IMR-90 (cell line): Measurements from ENCODE around the gene RABGEF1. TPM values are rescaled to one million over a fixed set of nuclear protein-coding genes. Genes with fewer than 3 reads are reported as not detected.

Source experiments
- ATAC-seq: fragments of 200-7000 bp; cut with Tn5 transposase; 2 replicates; pipeline ENCODE4 v1.9.1; 2020; ENCODE audit warnings: low read depth, mild to moderate bottlenecking, moderate library complexity
- BruUV-seq: library from RNA; stranded (reverse); fragments of 400-500 nt; replicated peaks from 2 replicates; lab custom pipeline; 2021; lab: Mats Ljungman, UMichigan
- CTCF ChIA-PET: fragments of 300-600 bp; formaldehyde crosslinking; extraction: SDS; loops from one replicate; lab custom pipeline; 2021; ENCODE audit warnings: antibody characterized with exemption; lab: Yijun Ruan, JAX
- POLR2A ChIA-PET: fragments of 300-600 bp; sonication (Branson Sonifier 250); formaldehyde crosslinking; loops from one replicate; lab custom pipeline; 2022; ENCODE audit warnings: antibody characterized with exemption; ENCODE audit not compliant: unreplicated experiment; lab: Charles Lee
- DNase-seq: peaks from one replicate; pipeline ENCODE4 v3.0.0; 2013
- H2AFZ ChIP-seq: replicated peaks from 2 replicates; pipeline ENCODE3; 2013; ENCODE audit warnings: low read length, mild to moderate bottlenecking; ENCODE audit not compliant: poor library complexity
- H2AK5ac ChIP-seq: 2 replicates; pipeline ENCODE4 v1.6.1; 2013; ENCODE audit warnings: low read depth, low read length, inconsistent platforms
- H2AK9ac ChIP-seq: replicated peaks from 2 replicates; pipeline ENCODE3; 2013; ENCODE audit warnings: mild to moderate bottlenecking, low read depth, low read length, moderate library complexity; ENCODE audit not compliant: poor library complexity
- H2BK120ac ChIP-seq: 2 replicates; pipeline ENCODE4 v1.6.1; 2013; ENCODE audit warnings: low read depth, low read length, inconsistent platforms
- H2BK15ac ChIP-seq: 3 replicates; pipeline ENCODE4 v1.6.1; 2013; ENCODE audit warnings: low read depth, low read length, inconsistent platforms
- H2BK20ac ChIP-seq: 2 replicates; pipeline ENCODE4 v1.6.1; 2013; ENCODE audit warnings: low read depth, mild to moderate bottlenecking, inconsistent platforms, low read length, moderate library complexity
- H2BK5ac ChIP-seq: 2 replicates; pipeline ENCODE4 v1.6.1; 2013; ENCODE audit warnings: mild to moderate bottlenecking, low read depth, low read length, inconsistent platforms; ENCODE audit not compliant: poor library complexity, severe bottlenecking
- H3K14ac ChIP-seq: replicated peaks from 2 replicates; pipeline ENCODE4 v1.6.1; 2013; ENCODE audit warnings: low read depth, low read length, inconsistent platforms
- H3K18ac ChIP-seq: 2 replicates; pipeline ENCODE4 v1.6.1; 2013; ENCODE audit warnings: low read depth, low read length, control low read depth
- H3K23ac ChIP-seq: 2 replicates; pipeline ENCODE4 v1.6.1; 2013; ENCODE audit warnings: low read depth, low read length, inconsistent platforms
- H3K27ac ChIP-seq: 2 replicates; pipeline ENCODE4 v1.5.1; 2013; ENCODE audit warnings: mild to moderate bottlenecking, control low read depth, low read length; ENCODE audit not compliant: insufficient read depth
- H3K27me3 ChIP-seq: 2 replicates; pipeline ENCODE4 v1.6.1; 2013; ENCODE audit warnings: low read length; ENCODE audit not compliant: control insufficient read depth, insufficient read depth
- H3K36me3 ChIP-seq: 2 replicates; pipeline ENCODE4 v1.6.1; 2013; ENCODE audit warnings: low read length, mixed read lengths; ENCODE audit not compliant: control insufficient read depth, insufficient read depth
- H3K4ac ChIP-seq: 2 replicates; pipeline ENCODE4 v1.6.1; 2013; ENCODE audit warnings: low read depth, low read length, inconsistent platforms
- H3K4me1 ChIP-seq: 2 replicates; pipeline ENCODE4 v1.6.1; 2013; ENCODE audit warnings: low read length, mixed read lengths; ENCODE audit not compliant: control insufficient read depth, insufficient read depth
- H3K4me2 ChIP-seq: 2 replicates; pipeline ENCODE4 v1.6.1; 2013; ENCODE audit warnings: low read depth, mild to moderate bottlenecking, control low read depth, low read length, moderate library complexity
- H3K4me3 ChIP-seq: 2 replicates; pipeline ENCODE4 v1.5.1; 2013; ENCODE audit warnings: low read depth, mild to moderate bottlenecking, control low read depth, low read length, moderate library complexity; ENCODE audit not compliant: insufficient read depth
- H3K56ac ChIP-seq: 2 replicates; pipeline ENCODE4 v1.6.1; 2013; ENCODE audit warnings: low read length, inconsistent platforms; ENCODE audit not compliant: insufficient read depth; ENCODE audit errors: extremely low read depth
- H3K79me1 ChIP-seq, 2 experiments: 2 replicates each; pipeline ENCODE4 v1.6.1; 2013; ENCODE audit warnings: low read length in 2 of 2, inconsistent platforms in 1 of 2, low read depth in 1 of 2
- H3K9ac ChIP-seq: 2 replicates; pipeline ENCODE4 v1.6.1; 2013; ENCODE audit warnings: low read depth, low read length, control low read depth
- H3K9me1 ChIP-seq: 2 replicates; pipeline ENCODE4 v1.6.1; 2013; ENCODE audit warnings: low read length, inconsistent platforms; ENCODE audit not compliant: insufficient read depth
- H3K9me3 ChIP-seq: 2 replicates; pipeline ENCODE4 v1.6.1; 2013; ENCODE audit warnings: low read length; ENCODE audit not compliant: control insufficient read depth, insufficient read depth
- H4K20me1 ChIP-seq: 2 replicates; pipeline ENCODE4 v1.6.1; 2013; ENCODE audit warnings: low read length, inconsistent platforms; ENCODE audit not compliant: insufficient read depth
- H4K5ac ChIP-seq: 2 replicates; pipeline ENCODE4 v1.6.1; 2013; ENCODE audit warnings: mild to moderate bottlenecking, low read depth, low read length, control low read depth
- H4K8ac ChIP-seq, 2 experiments: 2 replicates each; pipeline ENCODE4 v1.6.1; 2013; ENCODE audit warnings: low read depth in 2 of 2, low read length in 2 of 2, control low read depth in 1 of 2, inconsistent platforms in 1 of 2
- H4K91ac ChIP-seq: 2 replicates; pipeline ENCODE4 v1.6.1; 2013; ENCODE audit warnings: low read depth, low read length, inconsistent platforms; ENCODE audit not compliant: insufficient read depth
- BHLHE40 ChIP-seq: fragments of 150-350 bp; IDR thresholded peaks from 2 replicates; pipeline ENCODE4 v1.6.1; 2016; ENCODE audit warnings: mild to moderate bottlenecking, low read depth, low read length
- CEBPB ChIP-seq: IDR thresholded peaks from 2 replicates; pipeline ENCODE4 v1.6.1; 2012; ENCODE audit warnings: low read depth, low read length, improper control_type of control experiment
- CTCF ChIP-seq: conservative IDR thresholded peaks from 2 replicates; pipeline ENCODE4 v1.5.1; 2012; ENCODE audit warnings: mild to moderate bottlenecking, low read depth, low read length, improper control_type of control experiment
- MAZ ChIP-seq: IDR thresholded peaks from 2 replicates; pipeline ENCODE4 v1.6.1; 2012; ENCODE audit warnings: low read depth, mild to moderate bottlenecking, low read length, improper control_type of control experiment, moderate library complexity, borderline replicate concordance
- MXI1 ChIP-seq: IDR thresholded peaks from 2 replicates; pipeline ENCODE4 v1.6.1; 2012; ENCODE audit warnings: low read depth, mild to moderate bottlenecking, low read length, moderate library complexity, borderline replicate concordance
- NFE2L2 ChIP-seq: fragments of 150-350 bp; IDR thresholded peaks from 2 replicates; pipeline ENCODE4 v1.6.1; 2016; ENCODE audit warnings: low read depth, mild to moderate bottlenecking, low read length
- POLR2A ChIP-seq: IDR thresholded peaks from 2 replicates; pipeline ENCODE4 v1.6.1; 2012; ENCODE audit warnings: mild to moderate bottlenecking, low read depth, low read length
- RAD21 ChIP-seq: IDR thresholded peaks from 2 replicates; pipeline ENCODE4 v1.6.1; 2012; ENCODE audit warnings: low read length, improper control_type of control experiment
- RCOR1 ChIP-seq: IDR thresholded peaks from 2 replicates; pipeline ENCODE4 v1.6.1; 2012; ENCODE audit warnings: mild to moderate bottlenecking, low read length, improper control_type of control experiment; ENCODE audit not compliant: insufficient replicate concordance
- RFX5 ChIP-seq: IDR thresholded peaks from 2 replicates; pipeline ENCODE4 v1.8.0; 2012; ENCODE audit warnings: low read depth, mild to moderate bottlenecking, low read length, moderate library complexity
- SMC3 ChIP-seq: fragments of 150-350 bp; IDR thresholded peaks from 2 replicates; pipeline ENCODE4 v1.6.1; 2016; ENCODE audit warnings: low read depth, mild to moderate bottlenecking, antibody characterized with exemption, low read length, moderate library complexity
- USF2 ChIP-seq: fragments of 150-350 bp; IDR thresholded peaks from 2 replicates; pipeline ENCODE4 v1.6.1; 2017; ENCODE audit warnings: mild to moderate bottlenecking, antibody characterized with exemption, low read length, low read depth
- WGBS, 2 experiments: methylation state at CpG; one replicate each; pipeline versions ENCODE4 v1.1.5 to v1.1.7; 2013; ENCODE audit warnings: missing lambda C conversion rate in 2 of 2; ENCODE audit not compliant: insufficient read length in 1 of 2; ENCODE audit errors: extremely low coverage in 2 of 2; 5-methylcytosine and 5-hydroxymethylcytosine counted together
- dilution Hi-C: fragments of 300-500 bp; cut with HindIII; formaldehyde crosslinking; loops from one replicate; pipeline ENCODE4 v1.14.3; 2018; ENCODE audit warnings: low sequenced_read_pairs; ENCODE audit not compliant: unreplicated experiment
- in situ Hi-C: fragments of 300-500 bp; cut with MboI; formaldehyde crosslinking; loops from 3 replicates; pipeline ENCODE4 v1.14.3; 2019; ENCODE audit warnings: low sequenced_read_pairs, inconsistent platforms, mixed read lengths
- intact Hi-C: fragments of 100-400 bp; cut with micrococcal nuclease; formaldehyde crosslinking; loops from 2 replicates; pipeline ENCODE4 v1.10.0; 2022
- polyA plus RNA-seq, 3 experiments: library from polyadenylated mRNA; depleted of rRNA; stranded (reverse); fragments of >200 nt; gene quantifications; 2 replicates each; pipeline ENCODE4 v1.2.3, GENCODE V29; 2012; ENCODE audit warnings: low replicate concordance in 1 of 3
- total RNA-seq: library from RNA; depleted of rRNA; stranded (reverse); fragments of >200 nt; gene quantifications from 2 replicates; pipeline ENCODE4 v1.2.3, GENCODE V29; 2012

Gene RABGEF1
- total and polyA plus RNA-seq, 2 of the 4 experiments (the other 2 are of a cell fraction) = 34.9 to 56.6 TPM

- H3K9ac ChIP-seq = peak overlapping the region; percentile 88
- H4K5ac ChIP-seq = peak overlapping the region; percentile 92
- DNase-seq = peak; percentile 98
- peak; percentile 89 for TF ChIP-seq CEBPB
- peak; percentile 23; the same call in 1 of the 2 replicates for TF ChIP-seq RAD21
- peak; percentile 62 for TF ChIP-seq USF2
- 0 out of 2 replicates have a peak, but pooled peaks have one; percentile 3 for TF ChIP-seq SMC3
- TF ChIP-seq NFE2L2 = peak; percentile 60; the same call in 1 of the 2 replicates
- 0 out of 2 replicates have a peak, but pooled peaks have one; percentile 8 for TF ChIP-seq CTCF
- no peak for TF ChIP-seq RCOR1
- no peak; the same call in 1 of the 2 replicates for TF ChIP-seq BHLHE40
- peak; percentile 95 for TF ChIP-seq POLR2A
- TF ChIP-seq MAZ = peak; percentile 68; the same call in 1 of the 2 replicates
- TF ChIP-seq RFX5 = no peak
- TF ChIP-seq MXI1 = peak; percentile 44; the same call in 1 of the 2 replicates
- peak overlapping the region; percentile 85 for H2BK5ac ChIP-seq
- peak overlapping the region; percentile 77 for H3K23ac ChIP-seq
- peak overlapping the region; percentile 72 for H3K4me3 ChIP-seq
- no peak overlapping the region for H2BK20ac ChIP-seq
- CTCF ChIA-PET = interaction anchor here (0.9 kb wide), 1 partner anchor 23 kb away, joined by 3 read pairs; no protein-coding TSS in a partner anchor
- H2BK120ac ChIP-seq = peak overlapping the region; percentile 28; the same call in 1 of the 2 replicates
- peak overlapping the region; percentile 95 for H3K4ac ChIP-seq
- no peak overlapping the region for H2BK15ac ChIP-seq
- peak overlapping the region; percentile 30; the same call in 1 of the 2 replicates for H3K18ac ChIP-seq
- peak overlapping the region; percentile 84 for H4K91ac ChIP-seq
- peak overlapping the region; percentile 87 for H2AK5ac ChIP-seq
- no peaks in the 10 kb centered on the region for H3K9me3 ChIP-seq
- peak overlapping the region; percentile 97 to 98 for H4K8ac ChIP-seq
- no TSS peak for BruUV-seq
- peak overlapping the region; percentile 81 for H3K27ac ChIP-seq
- WGBS, 2 experiments = 0% methylated on average over 18 of the region's 61 CpGs; no CpG with 5 or more reads in 1 of the 2 experiments
- intact Hi-C loops (no loop called here), in situ Hi-C loops (no loop called here), dilution Hi-C loops (no loop called here)
- no peaks in the 10 kb centered on the region for H4K20me1 ChIP-seq
- peak overlapping the region; percentile 98 for H2AFZ ChIP-seq
- peak overlapping the region; percentile 93 for H2AK9ac ChIP-seq
- POLR2A ChIA-PET = interaction anchor here (0.6 to 1.0 kb wide), 3 partner anchors 9 to 151 kb away, joined by 3 to 7 read pairs (median 4); no protein-coding TSS in a partner anchor
- H3K36me3 ChIP-seq = no peaks in the 10 kb centered on the region
- H3K9me1 ChIP-seq = no peaks in the 10 kb centered on the region
- peaks cover 3% of the 10 kb centered on the region; the same call in 1 of the 2 replicates for H3K4me1 ChIP-seq
- no peaks in the 10 kb centered on the region for H3K27me3 ChIP-seq
- peak; percentile 96 for ATAC-seq
- peak overlapping the region; percentile 87 for H3K14ac ChIP-seq
- peak overlapping the region; percentile 84 for H3K4me2 ChIP-seq
- H3K56ac ChIP-seq = peak overlapping the region; percentile 69
- H3K79me1 ChIP-seq = peaks cover 8 to 23% of the 10 kb centered on the region in 2 experiments
These were observed 104.2 kb downstream of the RABGEF1 start for GRCh38 chr7:66844552-66845378.
